Glomerular visceral epithelial cell (primary cell): ENCODE data around the gene PRELID2.
"Not testable (repeated sequence)": the region's sequence is repeated elsewhere in the genome, so short reads cannot be mapped to it uniquely, and the experiment has no call there.

Experiments
- DNase-seq: peaks from one replicate; pipeline ENCODE4 v3.0.0-alpha.2; 2016; ENCODE audit errors: extremely low spot score

Gene PRELID2

DNA sequence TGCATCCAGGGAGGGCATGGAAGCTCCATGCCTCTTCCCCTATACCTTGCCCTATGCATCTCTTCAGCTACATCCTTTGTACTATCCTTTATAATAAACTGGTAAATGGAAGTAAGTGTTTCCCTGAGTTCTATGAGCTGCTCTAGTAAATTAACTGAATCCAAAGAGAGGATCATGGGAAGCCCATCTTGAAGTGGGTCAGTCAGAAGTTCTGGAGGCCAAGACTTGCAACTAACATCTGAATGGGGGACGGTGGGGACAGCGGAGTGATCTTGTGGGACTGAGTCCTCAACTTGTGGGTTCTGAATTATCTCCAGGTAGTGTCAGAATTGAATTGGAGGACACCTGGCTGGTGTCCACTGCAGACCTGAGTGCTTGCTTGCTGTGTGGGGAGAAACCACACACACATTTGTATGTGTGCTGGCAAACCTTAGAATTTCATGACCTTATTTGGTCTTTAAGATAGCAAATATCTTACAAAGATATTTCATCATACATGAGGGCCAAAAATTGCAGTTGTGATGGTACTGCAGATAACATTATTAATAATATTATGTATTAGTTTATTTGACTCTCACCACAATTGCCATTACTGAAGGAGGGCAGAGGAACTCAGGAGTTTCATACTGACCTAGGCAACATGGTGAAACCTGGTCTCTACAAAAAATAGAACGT lies 5.5 kb upstream of the PRELID2 start:
- DNase-seq = no peak

DNA sequence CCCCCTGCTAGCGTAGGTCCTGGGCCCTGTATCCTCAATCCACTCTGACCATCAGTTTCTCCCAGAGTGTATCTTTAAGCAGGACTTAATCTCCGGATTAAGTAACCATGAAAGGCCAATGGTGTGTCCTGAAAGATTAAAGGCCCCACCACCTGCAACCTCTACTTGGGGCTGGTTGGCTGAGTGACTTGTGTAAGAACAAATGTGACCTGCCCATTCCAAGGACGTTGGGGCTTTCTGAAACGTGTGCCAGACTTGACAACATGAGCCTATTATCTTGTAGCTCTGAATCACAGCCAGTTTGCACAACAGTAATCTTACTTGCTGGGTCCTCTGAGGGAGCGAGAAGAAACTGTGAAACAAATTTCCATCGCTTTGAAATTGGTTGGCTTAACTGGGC lies 3.1 kb upstream of the PRELID2 start:
- no peak for DNase-seq

DNA sequence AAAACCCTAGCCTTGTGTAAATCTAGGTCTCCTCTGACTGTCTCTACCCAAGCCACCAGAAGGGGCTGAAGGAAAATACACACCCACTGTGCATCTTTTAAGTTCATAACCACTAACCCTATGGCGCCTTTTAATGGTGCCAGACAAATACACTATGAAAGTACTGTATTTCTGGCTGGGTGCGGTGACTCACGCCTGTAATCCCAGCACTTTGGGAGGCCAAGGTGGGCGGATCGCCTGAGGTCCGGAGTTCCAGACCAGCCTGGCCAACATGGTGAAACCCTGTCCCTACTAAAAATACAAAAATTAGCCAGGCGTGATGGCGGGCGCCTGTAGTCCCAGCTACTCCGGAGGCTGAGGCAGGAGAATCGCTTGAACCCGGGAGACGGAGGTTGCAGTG lies 1.1 kb upstream of the PRELID2 start:
- DNase-seq = not testable (repeated sequence)

DNA sequence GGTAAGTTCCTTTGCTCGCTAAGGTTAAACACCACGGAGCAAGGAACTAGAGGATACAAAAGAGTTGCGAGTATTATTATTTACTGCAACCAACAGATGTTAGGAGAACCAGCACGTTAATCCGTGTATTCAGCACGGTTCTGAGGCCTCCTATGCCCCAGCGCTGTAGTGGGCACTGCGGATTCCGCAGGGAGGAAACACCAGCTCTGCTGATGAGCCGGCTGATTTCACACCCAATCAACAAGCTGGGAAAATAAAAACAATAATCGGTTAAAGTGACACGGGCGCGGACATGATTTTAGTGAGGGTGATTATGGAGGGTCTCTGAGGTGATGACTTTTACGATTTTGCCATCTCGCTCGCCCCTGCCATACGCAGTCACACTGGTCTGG lies 702 bp upstream of the PRELID2 start:
- DNase-seq = no peak

DNA sequence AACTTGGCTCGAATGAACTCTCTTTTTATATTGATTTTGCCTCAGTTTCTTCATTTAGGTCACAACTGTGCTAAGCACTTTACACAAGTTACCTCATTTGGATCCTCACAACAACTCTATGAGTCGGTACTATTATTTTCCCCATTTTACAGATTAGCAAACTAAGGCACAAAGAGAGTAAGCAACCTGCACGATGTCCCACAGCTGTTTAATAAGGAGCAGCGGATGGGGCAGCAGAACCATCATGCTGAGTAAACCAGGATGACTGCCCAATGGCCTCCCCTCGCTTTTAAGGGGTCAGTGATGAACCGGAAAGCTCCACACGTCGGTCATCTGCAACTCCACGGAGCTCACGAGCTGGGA lies 607 bp downstream of the PRELID2 start:
- DNase-seq = no peak

DNA sequence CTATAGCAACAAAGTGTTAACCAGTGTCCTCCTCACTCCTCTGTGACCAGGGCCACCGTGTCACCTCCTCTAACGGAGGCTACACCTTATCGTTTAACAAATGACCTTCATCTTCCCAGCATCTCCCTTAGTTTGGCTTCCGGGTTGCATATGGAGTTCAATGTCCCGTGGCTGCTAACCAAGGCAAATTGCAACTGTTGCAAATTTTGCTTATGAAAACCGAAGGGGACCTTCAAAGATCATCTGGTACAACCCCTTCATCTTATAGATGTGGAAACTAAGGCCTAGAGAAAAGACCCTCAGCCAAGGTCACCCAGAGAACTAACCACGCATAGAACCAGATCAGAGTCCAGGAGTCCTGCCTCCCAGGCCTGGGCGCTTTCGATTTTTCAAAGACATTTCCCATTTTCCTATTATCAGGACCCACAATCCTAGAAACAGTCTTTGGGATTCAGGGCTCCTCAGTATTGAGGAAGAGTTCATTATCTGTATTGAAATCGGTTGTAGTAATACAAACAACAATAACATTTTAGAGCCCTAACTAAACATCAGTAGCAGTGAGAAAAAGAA lies 1.4 kb downstream of the PRELID2 start:
- no peak for DNase-seq

DNA sequence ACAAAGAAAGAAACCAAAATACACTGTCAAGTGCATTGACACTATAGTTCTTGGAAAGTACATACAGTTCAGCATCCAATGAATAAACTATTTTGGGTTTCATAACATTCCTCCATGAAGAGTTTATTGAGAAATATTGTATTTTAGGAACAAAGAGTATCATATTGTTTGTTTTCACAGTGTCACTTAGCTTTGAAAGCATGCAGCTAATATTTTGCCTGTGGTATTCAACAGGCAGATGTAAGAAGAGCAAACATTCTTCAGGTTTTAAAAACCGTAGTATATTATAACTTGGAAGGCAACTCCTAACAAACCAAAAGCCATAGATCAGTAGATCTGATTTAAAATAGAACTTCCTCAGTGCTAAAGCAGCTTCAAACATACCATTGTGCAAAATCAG lies 4.5 kb downstream of the PRELID2 start:
- DNase-seq = no peak

DNA sequence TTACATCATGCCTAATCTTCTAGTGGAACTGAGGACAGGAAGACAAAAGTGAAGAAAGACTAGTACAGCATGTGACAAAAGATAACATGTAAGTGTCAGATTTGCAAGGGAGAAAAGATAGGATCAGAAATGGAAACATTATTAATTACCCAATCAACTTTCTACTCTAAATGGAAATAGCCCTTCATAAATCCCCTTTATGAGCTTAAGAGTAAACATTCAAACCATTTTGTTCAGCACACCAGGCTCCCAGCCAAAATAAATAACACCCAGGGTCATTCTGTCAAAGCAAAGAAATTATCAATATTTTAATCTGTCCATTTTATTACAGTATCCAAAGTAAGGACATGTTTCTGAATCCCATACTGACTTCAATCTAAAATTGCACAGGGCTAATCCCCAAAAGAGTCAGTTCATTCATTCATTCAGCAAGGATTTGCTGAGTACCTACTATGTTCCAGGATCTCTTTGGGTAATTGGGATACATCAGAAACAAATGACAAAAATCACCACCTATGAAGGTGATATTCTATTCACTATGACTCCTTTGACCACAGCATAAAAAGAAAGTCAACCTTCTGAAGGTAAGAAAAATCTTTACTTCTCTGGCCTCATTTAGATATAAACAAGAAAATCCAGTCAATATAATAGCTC lies 5.3 kb downstream of the PRELID2 start:
- DNase-seq = no peak

DNA sequence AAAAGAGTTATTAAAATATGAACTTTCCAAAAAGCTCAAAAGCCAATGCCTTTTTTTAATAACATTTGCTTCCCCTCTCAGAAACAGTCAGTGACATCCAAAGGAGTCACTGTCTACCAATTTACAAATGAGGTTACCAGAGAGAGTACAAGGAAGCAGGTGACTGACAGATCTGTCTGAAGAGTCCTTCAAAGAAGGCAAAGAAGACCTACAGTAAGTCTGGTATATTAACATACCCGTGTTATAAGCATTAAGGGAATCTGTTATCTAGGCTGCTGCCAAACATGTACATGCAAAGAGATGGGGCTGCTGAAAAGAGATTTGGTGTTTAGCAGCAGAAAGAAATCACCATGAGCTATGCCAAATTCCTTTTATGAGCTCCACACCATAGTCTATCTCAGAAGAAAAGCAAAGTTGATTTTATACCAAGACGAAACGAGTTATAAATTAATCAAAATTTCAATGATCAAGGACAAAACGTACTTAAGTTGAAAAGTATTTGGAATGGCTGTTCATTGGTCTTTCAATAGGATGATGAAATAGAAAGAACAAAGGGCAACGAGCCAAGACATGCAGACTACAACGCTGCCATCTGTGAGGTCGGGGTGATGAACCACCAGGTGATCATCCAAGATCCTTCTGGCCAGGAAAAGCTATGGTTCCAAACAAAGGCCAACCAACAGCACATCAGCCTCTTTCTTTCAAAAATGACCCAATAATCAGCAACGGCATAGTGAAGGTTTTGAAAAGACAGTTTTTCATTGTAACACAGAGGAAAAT lies 8.1 kb downstream of the PRELID2 start:
- no peak for DNase-seq

DNA sequence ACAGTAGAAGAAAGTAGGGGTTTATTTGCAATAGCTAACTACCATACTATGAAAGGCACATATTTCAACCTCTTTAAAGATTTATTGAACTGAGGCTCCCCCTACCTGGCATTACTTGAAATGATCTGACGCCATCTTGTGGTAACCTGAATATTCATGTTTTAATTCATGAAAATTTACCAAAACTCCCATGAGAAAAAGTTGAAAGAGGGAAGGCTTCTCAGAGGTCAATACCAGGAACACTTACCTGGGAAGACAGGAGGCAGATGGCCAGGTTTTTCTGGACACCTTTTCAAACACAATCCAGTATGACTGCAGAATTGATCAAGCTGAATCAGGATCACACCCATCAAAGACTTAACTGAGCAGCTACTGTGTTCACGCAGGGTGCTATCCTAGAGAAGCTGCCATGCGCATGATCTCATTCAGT lies 9.4 kb downstream of the PRELID2 start:
- peak; percentile 58 for DNase-seq

DNA sequence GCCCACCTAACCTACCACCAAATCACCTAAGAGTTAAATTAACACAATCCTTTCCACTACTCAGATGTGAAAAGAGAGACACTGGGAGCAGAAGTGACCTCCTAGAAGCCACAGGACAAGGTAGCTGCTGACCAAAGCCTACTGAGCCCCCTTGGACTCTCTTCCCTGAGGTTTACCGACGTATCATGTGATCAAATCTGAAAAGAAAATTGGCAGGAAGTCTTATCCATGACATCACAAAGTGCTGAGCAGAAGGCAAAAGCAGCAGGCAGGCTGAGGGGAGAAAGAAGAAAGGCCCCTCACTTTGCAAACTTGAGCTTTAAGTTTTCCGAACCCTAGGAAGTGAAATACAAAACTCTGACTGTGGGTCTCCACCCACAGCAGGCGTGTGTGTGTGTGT lies 11.1 kb downstream of the PRELID2 start:
- DNase-seq = no peak

DNA sequence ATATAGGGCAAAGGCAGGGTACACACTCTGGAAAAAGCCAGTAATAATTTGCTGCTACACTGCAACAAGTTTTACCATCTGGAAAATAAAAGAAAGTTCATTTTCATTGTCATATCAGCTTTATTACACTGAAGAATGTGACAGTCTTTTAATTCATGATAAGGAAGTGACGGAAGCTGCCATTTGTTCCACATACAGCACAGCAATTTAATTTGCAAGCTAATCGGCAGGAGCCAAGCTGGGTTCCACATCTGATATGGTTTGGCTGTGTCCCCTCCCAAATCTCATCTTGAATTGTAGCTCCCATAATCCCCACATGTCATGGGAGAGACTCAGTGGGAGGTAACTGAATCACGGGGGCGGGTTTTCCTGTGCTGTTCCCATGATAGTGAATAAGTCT lies 16.5 kb downstream of the PRELID2 start:
- DNase-seq = no peak

DNA sequence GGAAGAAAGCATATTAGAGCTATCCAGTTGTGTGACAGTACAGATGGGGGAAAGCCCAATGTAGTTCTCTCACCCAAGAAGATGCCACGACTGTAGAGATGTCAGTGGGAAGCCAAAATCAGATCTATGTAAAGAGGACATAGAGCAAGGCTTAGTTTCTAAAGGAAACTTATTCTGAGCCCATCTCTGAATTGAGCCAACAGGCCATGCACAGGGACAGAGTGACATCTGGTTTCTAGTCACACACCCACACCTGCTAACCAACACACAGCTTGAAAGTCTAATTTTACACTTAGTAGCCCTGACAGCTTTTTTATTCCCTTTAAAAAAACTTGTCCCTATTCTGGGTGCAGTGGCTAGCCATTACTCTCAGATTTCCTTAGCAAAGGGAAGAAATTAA lies 22.3 kb downstream of the PRELID2 start:
- no peak for DNase-seq

DNA sequence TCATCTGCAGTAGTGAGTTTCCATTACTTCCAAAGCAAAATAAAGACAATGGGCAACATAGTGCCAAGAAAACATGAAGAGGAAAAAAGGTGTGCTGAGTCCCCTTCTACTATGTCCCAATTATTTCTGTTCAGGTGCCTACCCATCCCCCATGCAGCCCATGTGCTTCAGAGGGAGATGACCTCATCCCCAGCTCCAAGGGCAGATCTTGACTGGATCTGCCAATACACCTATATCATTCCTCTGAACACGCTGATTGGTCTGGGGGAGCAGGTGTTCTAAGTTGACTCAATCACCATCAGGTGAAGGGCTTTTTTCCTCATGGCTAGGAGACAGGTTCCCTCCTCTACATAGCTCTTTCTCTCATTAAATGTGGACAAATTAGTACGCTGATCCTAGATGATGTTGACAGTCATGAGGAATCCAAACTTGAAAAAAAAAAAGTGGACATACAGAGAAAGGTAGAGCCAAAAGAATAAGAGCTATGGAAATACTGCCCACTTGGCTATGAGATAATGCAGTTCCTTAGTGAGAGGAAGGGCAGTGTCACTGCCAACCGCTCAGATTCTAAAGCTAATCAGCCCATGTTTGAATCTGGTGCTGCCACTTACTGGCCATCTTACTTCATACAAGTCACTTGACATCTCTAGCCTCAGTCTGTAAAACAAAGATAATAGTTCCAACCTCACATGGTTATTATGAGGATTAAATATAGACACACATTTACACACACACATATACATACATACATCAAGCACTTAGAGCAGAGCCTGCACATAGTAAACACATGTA lies 23.1 kb downstream of the PRELID2 start:
- no peak for DNase-seq

DNA sequence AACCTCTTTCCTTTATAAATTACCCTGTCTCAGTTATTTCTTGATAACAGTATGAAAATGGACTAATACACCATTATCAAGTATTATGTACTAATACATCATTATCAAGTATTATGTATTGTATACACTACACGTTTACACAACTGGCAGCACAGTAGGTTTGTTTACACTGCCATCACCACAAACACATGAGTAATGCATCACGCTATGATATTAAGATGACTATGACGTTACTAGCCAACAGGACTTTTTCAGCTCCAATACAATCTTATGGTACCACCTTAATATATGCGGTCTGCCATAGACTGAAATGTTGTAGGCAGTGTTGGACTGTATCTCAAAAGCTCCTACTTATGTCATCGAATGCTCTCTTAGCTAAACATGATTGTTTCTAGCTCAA lies 28.2 kb downstream of the PRELID2 start:
- no peak for DNase-seq

DNA sequence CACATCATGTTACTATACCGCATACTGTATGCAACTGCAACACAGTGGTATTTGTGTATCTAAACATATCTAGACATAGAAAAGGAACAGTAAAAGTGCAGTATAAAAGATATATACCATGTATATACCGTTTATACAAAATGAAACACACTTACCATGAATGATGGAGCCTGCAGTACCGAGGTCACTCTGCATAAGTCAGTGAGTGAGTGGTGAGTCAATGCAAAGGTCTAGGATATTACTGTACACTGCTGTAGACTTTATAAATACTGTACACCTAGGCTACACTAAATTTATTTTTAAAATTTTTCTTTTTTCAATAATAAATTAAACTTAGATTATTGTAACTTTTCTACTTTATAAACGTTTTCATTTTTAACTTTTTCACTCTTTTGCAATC lies 29.3 kb downstream of the PRELID2 start:
- no peak for DNase-seq

DNA sequence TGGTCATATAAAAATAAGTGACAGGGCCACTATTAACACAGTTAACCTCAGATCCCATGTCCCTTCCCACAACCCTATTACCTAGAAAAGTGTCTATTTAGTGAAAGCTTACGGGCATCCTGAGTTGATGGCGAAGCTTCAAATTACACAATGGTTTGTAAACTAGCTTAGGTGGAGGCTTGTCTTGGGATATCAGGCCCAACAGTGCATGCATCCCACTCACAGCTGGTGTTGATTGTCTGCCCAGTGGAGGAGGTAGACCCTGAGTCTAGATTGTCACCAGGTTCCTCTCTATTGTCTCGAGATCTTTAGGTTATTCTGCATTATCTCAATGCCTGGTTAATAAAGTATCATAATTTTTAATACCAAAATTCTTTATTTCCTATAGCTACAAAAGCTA lies 30.4 kb downstream of the PRELID2 start:
- no peak for DNase-seq

DNA sequence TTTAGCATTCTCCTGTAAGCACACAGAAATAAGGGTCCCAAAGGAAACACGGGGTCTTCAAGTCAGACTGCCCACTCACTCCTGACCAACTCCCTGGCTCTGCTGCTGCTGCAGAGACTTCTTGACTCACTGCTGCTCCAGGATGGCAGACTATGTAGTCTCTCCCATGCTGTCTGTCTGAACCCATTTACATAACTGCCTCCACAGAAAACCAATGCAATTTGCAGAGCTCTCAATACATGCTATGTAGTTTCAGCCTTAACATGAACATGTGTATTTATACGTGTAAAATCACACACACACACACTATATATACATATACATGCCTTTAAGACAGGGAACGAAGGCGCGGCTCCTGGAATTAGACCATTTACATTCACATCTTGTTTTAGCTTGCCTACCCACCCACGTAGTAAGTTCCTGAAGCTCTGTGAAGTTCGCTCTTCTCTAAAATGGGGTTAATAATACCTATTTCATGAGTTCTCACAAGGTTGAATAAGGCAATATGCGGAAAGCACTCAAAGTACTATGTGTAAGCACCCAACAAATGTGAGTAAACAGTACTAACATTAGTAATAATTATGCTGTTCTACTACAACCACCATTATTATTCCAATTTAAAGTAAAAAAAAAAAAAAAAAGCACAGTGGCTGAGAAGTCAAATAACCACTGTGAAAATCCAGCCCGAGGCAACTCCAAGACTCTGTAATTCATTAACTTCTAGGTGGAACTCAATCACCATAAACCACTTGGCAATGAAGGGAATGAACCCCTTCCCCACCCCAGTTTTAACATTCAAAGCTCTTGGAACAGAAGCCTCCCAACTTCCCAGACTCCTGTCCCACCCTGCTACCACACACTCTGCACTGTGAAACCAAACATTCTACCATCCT lies 31.8 kb downstream of the PRELID2 start:
- no peak for DNase-seq

DNA sequence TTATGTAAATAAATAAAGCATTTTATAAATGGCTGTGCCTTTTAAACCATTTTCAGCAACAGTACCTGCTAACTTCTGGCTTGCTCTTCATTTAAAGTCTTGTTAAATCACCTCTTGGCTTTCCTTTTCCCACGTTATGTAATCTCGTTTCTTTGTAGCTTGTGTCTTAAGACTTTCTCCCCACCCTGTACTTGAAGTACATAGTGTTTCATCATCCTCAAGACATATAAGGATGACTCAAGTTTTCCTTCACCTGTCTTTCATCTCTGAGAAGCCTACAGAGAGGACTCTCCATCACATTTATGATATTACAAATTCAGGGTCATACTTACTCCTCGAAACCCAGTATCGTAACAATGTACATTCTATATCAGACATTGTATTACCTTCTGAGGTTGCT lies 33.9 kb downstream of the PRELID2 start:
- no peak for DNase-seq

DNA sequence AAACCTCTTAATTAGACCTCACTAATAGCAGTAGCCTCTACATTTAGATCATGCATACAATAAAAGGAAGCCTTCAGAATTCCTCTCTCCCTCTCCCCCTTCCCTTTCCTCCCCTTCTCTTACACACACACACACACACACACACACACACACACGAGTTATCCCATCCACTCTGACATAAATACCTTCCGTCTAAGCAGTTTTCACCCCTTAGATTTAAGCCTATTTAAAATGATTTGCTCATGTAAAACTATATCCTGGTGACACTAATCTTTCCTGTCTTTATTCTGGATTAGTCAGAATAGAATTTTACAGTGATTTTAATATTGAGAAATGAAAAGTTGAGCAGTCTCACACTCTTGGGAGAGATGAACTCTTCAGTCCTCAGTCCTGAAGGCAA lies 35.0 kb downstream of the PRELID2 start:
- no peak for DNase-seq

DNA sequence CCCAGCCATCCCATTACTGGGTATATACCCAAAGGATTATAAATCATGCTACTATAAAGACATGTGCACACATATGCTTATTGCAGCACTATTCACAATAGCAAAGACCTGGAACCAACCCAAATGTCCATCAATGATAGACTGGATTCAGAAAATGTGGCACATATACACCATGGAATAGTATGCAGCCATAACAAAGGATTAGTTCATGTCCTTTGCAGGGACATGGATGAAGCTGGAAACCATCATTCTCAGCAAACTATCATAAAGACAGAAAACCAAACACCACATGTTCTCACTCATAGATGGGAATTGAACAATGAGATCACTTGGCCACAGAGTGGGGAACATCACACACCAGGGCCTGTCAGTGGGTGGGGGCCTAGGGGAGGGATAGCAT lies 36.6 kb downstream of the PRELID2 start:
- not testable (repeated sequence) for DNase-seq
